Testis (tissue), 2 donors: ENCODE measurements around the gene C19orf85.

Source experiments
- POLR2A ChIP-seq: fragments of 450-650 bp; IDR thresholded peaks from one replicate; pipeline ENCODE4 v1.6.1; 2017; ENCODE audit warnings: antibody characterized with exemption, mild to moderate bottlenecking, moderate library complexity
- TF ChIP-seq, protein P1 (sequence below), 3 experiments: fragments of 450-650 bp in 2 of 3; fragments of 200-600 bp in 1 of 3; sonication (generic) in 1 of 3; IDR thresholded peaks; one replicate each; pipeline ENCODE4 v1.5.1; 2016 to 2019; ENCODE audit warnings: antibody characterized with exemption in 3 of 3, mild to moderate bottlenecking in 2 of 3, moderate library complexity in 1 of 3

DNA sequence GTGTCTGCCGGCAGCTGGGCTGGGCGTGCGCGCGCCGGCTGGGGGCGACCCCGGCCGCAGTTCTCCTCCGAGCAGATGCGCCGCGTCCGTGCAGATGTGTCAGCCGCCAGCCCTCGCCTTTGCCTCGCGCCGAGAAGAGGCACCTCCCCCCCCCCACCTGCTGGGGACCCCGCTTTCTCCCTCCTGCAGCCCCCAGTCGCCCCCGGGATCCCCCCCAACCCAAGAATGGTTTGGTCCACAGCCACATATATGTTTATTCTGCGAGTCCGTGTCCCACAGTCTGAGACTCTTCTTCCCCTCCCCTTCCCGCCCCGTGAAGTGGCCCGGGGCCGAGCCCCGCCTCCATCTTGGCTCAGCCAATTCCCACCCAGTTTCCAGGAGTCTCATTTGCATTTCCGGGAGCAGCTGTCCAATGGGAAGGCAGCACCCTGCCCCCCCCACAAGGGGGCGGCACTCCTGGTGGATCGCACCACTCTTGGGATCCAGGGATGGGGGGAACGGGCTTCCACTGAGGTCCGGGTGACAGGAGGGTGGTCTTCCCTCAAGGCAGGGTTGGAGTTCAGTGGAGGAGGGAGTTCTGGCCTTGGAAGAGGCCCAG, 11.7 kb downstream of the C19orf85 start:
- TF ChIP-seq, protein P1, sequence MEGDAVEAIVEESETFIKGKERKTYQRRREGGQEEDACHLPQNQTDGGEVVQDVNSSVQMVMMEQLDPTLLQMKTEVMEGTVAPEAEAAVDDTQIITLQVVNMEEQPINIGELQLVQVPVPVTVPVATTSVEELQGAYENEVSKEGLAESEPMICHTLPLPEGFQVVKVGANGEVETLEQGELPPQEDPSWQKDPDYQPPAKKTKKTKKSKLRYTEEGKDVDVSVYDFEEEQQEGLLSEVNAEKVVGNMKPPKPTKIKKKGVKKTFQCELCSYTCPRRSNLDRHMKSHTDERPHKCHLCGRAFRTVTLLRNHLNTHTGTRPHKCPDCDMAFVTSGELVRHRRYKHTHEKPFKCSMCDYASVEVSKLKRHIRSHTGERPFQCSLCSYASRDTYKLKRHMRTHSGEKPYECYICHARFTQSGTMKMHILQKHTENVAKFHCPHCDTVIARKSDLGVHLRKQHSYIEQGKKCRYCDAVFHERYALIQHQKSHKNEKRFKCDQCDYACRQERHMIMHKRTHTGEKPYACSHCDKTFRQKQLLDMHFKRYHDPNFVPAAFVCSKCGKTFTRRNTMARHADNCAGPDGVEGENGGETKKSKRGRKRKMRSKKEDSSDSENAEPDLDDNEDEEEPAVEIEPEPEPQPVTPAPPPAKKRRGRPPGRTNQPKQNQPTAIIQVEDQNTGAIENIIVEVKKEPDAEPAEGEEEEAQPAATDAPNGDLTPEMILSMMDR (IDR thresholded peaks at IDR 0.05), result peak in 1 of 3 experiments; percentile 9
- no peak for TF ChIP-seq POLR2A
